Measurements from ENCODE around the gene OR51B5.
"Not testable (repeated sequence)": the region's sequence is repeated elsewhere in the genome, so short reads cannot be mapped to it uniquely, and the experiment has no call there.

The OR51B5 gene

GRCh38 chr11:5363679-5364078 lies 20.4 kb upstream of the OR51B5 start:
- Mint-ChIP-seq H3K9me3 (no peaks in the 10 kb centered on the region), H3K27ac (no peak overlapping the region), H3K27me3 (ENCODE audit: low read depth) (no peaks in the 10 kb centered on the region), H3K4me3 (no peak overlapping the region), H3K4me1 (no peaks in the 10 kb centered on the region), H3K36me3 (ENCODE audit: low read depth) (no peaks in the 10 kb centered on the region)
- no peak for TF ChIP-seq CTCF (IDR thresholded peaks at IDR 0.05; ENCODE audit: unreplicated experiment in 3 of 3)

DNA sequence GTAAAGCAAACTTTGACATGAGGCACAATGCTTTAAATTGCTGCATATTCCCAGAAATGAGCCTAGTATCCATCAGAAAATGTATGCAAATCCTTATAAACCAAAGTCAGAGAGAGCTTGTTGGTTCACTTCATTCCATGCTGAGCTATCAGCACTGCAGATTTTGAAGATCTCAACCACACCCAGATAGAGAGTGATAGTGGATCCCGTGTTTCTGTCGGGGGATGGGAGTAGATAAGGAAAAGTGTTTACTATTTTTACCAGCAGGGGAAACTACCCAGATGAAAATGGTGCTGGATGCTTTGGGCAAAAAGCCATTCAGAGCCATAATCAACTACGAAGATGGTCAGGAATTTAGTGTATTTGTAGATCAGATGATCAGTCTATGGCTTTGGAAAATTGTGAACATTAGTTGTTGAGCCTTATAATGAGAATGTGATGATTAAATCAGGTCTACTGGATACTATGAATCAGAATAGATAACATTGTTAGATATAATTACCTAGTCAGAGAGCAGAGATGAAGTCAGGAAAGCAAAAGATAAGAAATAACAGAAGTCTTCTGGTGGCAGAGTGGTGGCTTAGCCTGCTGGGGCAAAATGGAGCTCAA lies 18.8 kb upstream of the OR51B5 start:
- H3K9me3 Mint-ChIP-seq: no peaks in the 10 kb centered on the region
- H3K4me3 Mint-ChIP-seq: no peak overlapping the region
- H3K4me1 Mint-ChIP-seq: no peaks in the 10 kb centered on the region
- H3K27me3 Mint-ChIP-seq (ENCODE audit: low read depth): no peaks in the 10 kb centered on the region
- TF ChIP-seq CTCF (IDR thresholded peaks at IDR 0.05; ENCODE audit: unreplicated experiment in 3 of 3): no peak
- no peaks in the 10 kb centered on the region for H3K36me3 Mint-ChIP-seq (ENCODE audit: low read depth)
- no peak overlapping the region for H3K27ac Mint-ChIP-seq

DNA sequence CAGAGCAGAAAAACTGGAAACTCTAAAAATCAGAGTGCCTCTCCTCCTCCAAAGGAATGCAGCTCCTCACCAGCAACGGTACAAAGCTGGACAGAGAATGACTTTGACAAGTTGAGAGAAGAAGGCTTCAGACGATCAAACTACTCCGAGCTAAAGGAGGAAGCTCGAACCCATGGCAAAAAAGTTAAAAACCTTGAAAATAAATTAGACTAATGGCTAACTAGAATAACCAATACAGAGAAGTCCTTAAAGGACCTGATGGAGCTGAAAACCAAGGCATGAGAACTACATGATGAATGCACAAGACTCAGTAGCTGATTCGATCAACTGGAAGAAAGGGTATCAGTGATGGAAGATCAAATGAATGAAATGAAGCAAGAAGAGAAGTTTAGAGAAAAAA lies 12.7 kb upstream of the OR51B5 start:
- not testable (repeated sequence) for H3K36me3 Mint-ChIP-seq (ENCODE audit: low read depth); H3K27me3 Mint-ChIP-seq (ENCODE audit: low read depth); H3K9me3 Mint-ChIP-seq; H3K27ac Mint-ChIP-seq; H3K4me1 Mint-ChIP-seq; H3K4me3 Mint-ChIP-seq

DNA sequence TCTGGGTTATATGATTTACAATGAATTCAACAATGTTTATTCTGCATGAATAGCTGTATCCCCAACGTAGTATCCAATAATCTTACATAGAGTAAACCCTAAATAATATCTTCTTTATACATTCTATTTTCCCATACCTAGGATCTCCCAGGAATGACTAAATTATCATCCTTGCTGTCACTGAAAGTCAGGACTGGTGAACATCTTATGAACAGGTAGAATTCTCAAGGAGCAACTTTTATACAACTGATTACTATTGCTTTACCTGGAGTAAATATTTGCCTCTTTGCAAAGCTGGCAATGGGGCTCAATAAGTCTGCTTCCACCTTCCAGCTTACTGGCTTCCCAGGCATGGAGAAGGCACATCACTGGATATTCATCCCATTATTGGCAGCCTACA lies 7.9 kb upstream of the OR51B5 start, which contains the start of gene OR51B6:
TSS of gene OR51B6 (plus strand) at position 301 of the 400 bp plus-strand sequence. CDS start at position 301, 0 bp downstream.
- H3K4me1 Mint-ChIP-seq: no peaks in the 10 kb centered on the region
- H3K9me3 Mint-ChIP-seq: no peaks in the 10 kb centered on the region
- TF ChIP-seq CTCF (IDR thresholded peaks at IDR 0.05; ENCODE audit: unreplicated experiment in 3 of 3): no peak
- no peaks in the 10 kb centered on the region for H3K36me3 Mint-ChIP-seq (ENCODE audit: low read depth)
- H3K27ac Mint-ChIP-seq: no peak within 1 kb of the TSS
- peaks cover 11% of the 10 kb centered on the region for H3K27me3 Mint-ChIP-seq (ENCODE audit: low read depth)
- no peak within 1 kb of the TSS for H3K4me3 Mint-ChIP-seq

GRCh38 chr11:5349550-5349949 lies 6.2 kb upstream of the OR51B5 start:
- Mint-ChIP-seq H3K4me3 (no peak overlapping the region), H3K27me3 (ENCODE audit: low read depth) (peaks cover 10% of the 10 kb centered on the region), H3K4me1 (no peaks in the 10 kb centered on the region), H3K27ac (no peak overlapping the region), H3K9me3 (no peaks in the 10 kb centered on the region), H3K36me3 (ENCODE audit: low read depth) (no peaks in the 10 kb centered on the region)
- no peak for TF ChIP-seq CTCF (IDR thresholded peaks at IDR 0.05; ENCODE audit: unreplicated experiment in 3 of 3)

DNA sequence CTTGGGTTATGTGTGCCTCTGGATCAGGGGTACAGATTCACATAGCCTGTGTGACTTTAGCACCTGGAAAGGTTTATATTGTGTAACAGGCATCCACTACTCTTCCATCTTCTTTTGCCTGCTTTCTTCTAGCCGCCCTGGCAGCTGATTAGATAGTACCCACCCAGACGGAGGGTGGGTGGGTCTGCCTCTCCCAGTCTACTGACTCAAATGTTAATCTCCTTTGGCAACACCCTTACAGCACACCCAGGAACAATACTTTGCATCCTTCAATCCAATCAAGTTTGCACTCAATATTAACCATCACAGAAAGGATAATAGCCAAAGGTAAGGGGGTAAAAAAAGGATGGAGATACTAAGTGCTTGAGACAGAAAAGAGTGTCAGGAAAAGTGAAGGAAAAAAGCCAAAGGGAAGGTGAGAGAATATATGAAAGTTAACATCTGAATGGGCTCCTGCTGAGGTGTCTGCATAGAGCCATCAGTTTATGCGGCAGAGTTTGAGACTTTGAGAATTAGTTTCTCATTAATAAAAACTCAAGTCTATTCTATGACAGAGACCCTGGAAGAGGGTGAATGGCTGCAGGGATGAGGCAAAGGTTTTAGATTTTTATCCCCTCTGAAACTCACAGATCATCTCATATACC lies 5.3 kb upstream of the OR51B5 start:
- no peak for TF ChIP-seq CTCF (IDR thresholded peaks at IDR 0.05; ENCODE audit: unreplicated experiment in 3 of 3)
- Mint-ChIP-seq H3K27ac (no peak overlapping the region), H3K36me3 (ENCODE audit: low read depth) (no peaks in the 10 kb centered on the region), H3K4me3 (no peak overlapping the region), H3K9me3 (no peaks in the 10 kb centered on the region), H3K27me3 (ENCODE audit: low read depth) (peaks cover 7% of the 10 kb centered on the region), H3K4me1 (no peaks in the 10 kb centered on the region)
